Suprapubic skin (tissue), 4 donors: ENCODE measurements around the gene TFG. TPM values are rescaled to one million over a fixed set of nuclear protein-coding genes. Genes with fewer than 3 reads are reported as not detected.

Source experiments
- DNase-seq, 2 donors: peaks; one replicate each; pipeline ENCODE4 v3.0.0-alpha.2; 2019; ENCODE audit warnings: low spot score in 2 of 2
- H3K27ac ChIP-seq: fragments of 200-600 bp; sonication (generic); one replicate; pipeline ENCODE4 v1.5.1; 2019
- H3K27me3 ChIP-seq: fragments of 200-600 bp; sonication (generic); one replicate; pipeline ENCODE4 v1.5.1; 2019
- H3K36me3 ChIP-seq: fragments of 200-600 bp; sonication (generic); one replicate; pipeline ENCODE4 v1.5.1; 2019
- H3K4me1 ChIP-seq: fragments of 200-600 bp; sonication (generic); one replicate; pipeline ENCODE4 v1.5.1; 2019
- H3K4me3 ChIP-seq: fragments of 200-600 bp; sonication (generic); one replicate; pipeline ENCODE4 v1.5.1; 2019; ENCODE audit warnings: mild to moderate bottlenecking
- H3K9me3 ChIP-seq: fragments of 200-600 bp; sonication (generic); one replicate; pipeline ENCODE4 v1.5.1; 2019
- EP300 ChIP-seq: sonication (generic); formaldehyde crosslinking; IDR thresholded peaks from one replicate; pipeline ENCODE4 v1.6.1; 2017; ENCODE audit warnings: antibody characterized with exemption
- POLR2A ChIP-seq, 2 donors: fragments of 450-650 bp; IDR thresholded peaks; one replicate each; pipeline ENCODE4 v1.6.1; 2017; ENCODE audit warnings: antibody characterized with exemption in 2 of 2, mild to moderate bottlenecking in 2 of 2, moderate library complexity in 2 of 2
- POLR2AphosphoS5 ChIP-seq, 3 donors: sonication (generic); formaldehyde crosslinking; IDR thresholded peaks; one replicate each; pipeline ENCODE4 v1.6.1; 2017; ENCODE audit warnings: antibody characterized with exemption in 3 of 3
- WGBS: methylation state at CpG from one replicate; pipeline ENCODE4 v1.1.5; 2018; 5-methylcytosine and 5-hydroxymethylcytosine counted together
- total RNA-seq, 4 donors: library from RNA; depleted of rRNA; stranded (reverse); fragments of >200 nt; gene quantifications; one replicate each; pipeline ENCODE4 v1.1.0, GENCODE V29; 2016
- TF ChIP-seq, protein P1 (sequence below), 2 donors: fragments of 200-600 bp in 1 of 2; fragments of 450-650 bp in 1 of 2; sonication (generic) in 1 of 2; IDR thresholded peaks; one replicate each; pipeline ENCODE4 v1.5.1; 2016 to 2019; ENCODE audit warnings: antibody characterized with exemption in 2 of 2, mild to moderate bottlenecking in 1 of 2, moderate library complexity in 1 of 2

Gene TFG
- total RNA-seq, 4 donors from 2014 or later = 57.5 to 88.0 (median 75.8) TPM

DNA sequence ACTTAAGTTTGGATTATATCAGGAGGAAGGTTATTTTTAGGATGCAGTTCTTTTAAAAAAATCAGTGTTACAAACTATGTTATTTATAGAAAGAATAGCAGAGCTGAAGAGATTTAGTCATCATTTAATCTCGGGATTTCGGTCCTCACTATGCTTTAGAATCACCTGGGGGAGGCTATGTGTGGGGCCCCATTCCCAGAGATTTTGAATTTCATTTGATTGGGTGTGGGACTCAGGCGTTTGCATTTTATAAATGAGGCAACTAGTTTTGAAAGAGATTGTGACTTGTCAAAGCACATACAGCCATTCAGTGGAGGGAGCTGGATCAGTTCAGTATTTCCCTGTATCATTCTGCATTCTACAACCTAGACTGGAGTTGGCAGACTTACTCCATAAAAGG, 36.8 kb downstream of the TFG start:
- H3K36me3 ChIP-seq = peaks cover 72% of the 10 kb centered on the region
- DNase-seq = no peak
- TF ChIP-seq POLR2A (IDR thresholded peaks at IDR 0.05) (no peak), POLR2AphosphoS5 (IDR thresholded peaks at IDR 0.05) (no peak), EP300 (no peak)
- TF ChIP-seq, protein P1, sequence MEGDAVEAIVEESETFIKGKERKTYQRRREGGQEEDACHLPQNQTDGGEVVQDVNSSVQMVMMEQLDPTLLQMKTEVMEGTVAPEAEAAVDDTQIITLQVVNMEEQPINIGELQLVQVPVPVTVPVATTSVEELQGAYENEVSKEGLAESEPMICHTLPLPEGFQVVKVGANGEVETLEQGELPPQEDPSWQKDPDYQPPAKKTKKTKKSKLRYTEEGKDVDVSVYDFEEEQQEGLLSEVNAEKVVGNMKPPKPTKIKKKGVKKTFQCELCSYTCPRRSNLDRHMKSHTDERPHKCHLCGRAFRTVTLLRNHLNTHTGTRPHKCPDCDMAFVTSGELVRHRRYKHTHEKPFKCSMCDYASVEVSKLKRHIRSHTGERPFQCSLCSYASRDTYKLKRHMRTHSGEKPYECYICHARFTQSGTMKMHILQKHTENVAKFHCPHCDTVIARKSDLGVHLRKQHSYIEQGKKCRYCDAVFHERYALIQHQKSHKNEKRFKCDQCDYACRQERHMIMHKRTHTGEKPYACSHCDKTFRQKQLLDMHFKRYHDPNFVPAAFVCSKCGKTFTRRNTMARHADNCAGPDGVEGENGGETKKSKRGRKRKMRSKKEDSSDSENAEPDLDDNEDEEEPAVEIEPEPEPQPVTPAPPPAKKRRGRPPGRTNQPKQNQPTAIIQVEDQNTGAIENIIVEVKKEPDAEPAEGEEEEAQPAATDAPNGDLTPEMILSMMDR (IDR thresholded peaks at IDR 0.05) = no peak
- 77% methylated on average over 3 of the region's 3 CpGs for WGBS
- H3K4me1 ChIP-seq = no peaks in the 10 kb centered on the region
- no peak overlapping the region for H3K27ac ChIP-seq
- no peaks in the 10 kb centered on the region for H3K27me3 ChIP-seq
- no peaks in the 10 kb centered on the region for H3K9me3 ChIP-seq
- H3K4me3 ChIP-seq = no peak overlapping the region

DNA sequence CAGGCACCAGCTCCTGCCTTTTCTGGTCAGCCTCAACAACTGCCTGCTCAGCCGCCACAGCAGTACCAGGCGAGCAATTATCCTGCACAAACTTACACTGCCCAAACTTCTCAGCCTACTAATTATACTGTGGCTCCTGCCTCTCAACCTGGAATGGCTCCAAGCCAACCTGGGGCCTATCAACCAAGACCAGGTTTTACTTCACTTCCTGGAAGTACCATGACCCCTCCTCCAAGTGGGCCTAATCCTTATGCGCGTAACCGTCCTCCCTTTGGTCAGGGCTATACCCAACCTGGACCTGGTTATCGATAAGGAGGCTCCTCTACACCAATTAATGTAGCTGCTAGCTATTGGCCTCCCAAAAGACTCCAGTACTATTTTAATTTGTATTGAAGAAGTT, 38.9 kb downstream of the TFG start:
- Histone ChIP-seq H3K27ac (no peak overlapping the region), H3K36me3 (peaks cover 75% of the 10 kb centered on the region), H3K4me3 (no peak overlapping the region), H3K27me3 (no peaks in the 10 kb centered on the region), H3K9me3 (no peaks in the 10 kb centered on the region), H3K4me1 (no peaks in the 10 kb centered on the region)
- TF ChIP-seq, protein P1 (IDR thresholded peaks at IDR 0.05) = no peak
- TF ChIP-seq EP300 = no peak
- no peak for TF ChIP-seq POLR2AphosphoS5 (IDR thresholded peaks at IDR 0.05)
- no peak for TF ChIP-seq POLR2A (IDR thresholded peaks at IDR 0.05)
- no peak for DNase-seq
- 98% methylated on average over 6 of the region's 6 CpGs for WGBS

DNA sequence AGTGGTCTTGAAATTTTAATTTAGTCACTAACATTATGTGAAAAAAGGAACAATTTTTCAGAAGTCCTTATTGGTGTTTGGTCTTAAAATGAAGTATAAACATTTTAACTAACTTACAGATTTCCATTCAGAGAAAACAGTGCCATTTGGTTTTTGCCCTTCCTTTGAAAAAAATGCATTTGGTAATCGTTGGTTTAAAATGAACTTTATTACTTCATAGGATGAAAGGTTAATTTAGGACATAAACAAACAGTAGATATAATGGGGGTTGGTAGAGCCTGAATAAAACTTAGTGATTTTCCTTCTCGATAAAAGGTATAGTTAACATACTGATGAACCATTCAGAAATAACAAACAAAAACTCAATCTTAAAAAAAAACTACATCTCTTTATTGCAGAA, 39.7 kb downstream of the TFG start:
- no peaks in the 10 kb centered on the region for H3K4me1 ChIP-seq
- 57% methylated on average over 2 of the region's 2 CpGs for WGBS

DNA sequence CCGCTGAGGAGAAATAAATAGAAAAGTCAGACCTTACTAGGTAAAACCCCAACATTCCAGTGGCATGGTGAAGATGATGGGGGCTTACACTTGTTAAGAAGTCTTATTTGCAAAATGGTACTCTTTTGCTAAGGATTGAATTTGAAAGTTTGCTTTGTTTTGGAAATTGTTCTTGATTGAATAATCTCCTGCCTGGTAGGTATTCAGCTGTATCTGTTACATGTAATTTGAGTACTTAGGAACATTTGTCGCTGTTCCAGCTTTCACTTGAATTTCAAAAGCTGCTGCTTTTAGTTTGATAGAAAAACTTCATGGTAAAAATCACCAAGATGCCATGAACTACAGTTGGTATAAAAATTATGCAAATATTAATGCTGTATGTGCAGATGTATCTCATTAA, 44.6 kb downstream of the TFG start:
- DNase-seq = no peak
- peaks cover 53% of the 10 kb centered on the region for H3K36me3 ChIP-seq
- TF ChIP-seq, protein P1 (IDR thresholded peaks at IDR 0.05) = no peak
- TF ChIP-seq POLR2A (IDR thresholded peaks at IDR 0.05) = no peak
- no peaks in the 10 kb centered on the region for H3K9me3 ChIP-seq
- H3K27ac ChIP-seq = no peak overlapping the region
- H3K4me3 ChIP-seq = no peak overlapping the region
- no peaks in the 10 kb centered on the region for H3K4me1 ChIP-seq
- no peaks in the 10 kb centered on the region for H3K27me3 ChIP-seq
- WGBS = 94% methylated on average over 2 of the region's 2 CpGs

More for the DNA sequence above, 39.7 kb downstream of the TFG start:
- H3K4me3 ChIP-seq = no peak overlapping the region
- H3K9me3 ChIP-seq = no peaks in the 10 kb centered on the region
- DNase-seq = no peak
- TF ChIP-seq EP300 (no peak), POLR2AphosphoS5 (IDR thresholded peaks at IDR 0.05) (no peak), POLR2A (IDR thresholded peaks at IDR 0.05) (no peak)
- TF ChIP-seq, protein P1 (IDR thresholded peaks at IDR 0.05) = no peak
- H3K27ac ChIP-seq = no peak overlapping the region
- H3K36me3 ChIP-seq = peaks cover 82% of the 10 kb centered on the region
- no peaks in the 10 kb centered on the region for H3K27me3 ChIP-seq

DNA sequence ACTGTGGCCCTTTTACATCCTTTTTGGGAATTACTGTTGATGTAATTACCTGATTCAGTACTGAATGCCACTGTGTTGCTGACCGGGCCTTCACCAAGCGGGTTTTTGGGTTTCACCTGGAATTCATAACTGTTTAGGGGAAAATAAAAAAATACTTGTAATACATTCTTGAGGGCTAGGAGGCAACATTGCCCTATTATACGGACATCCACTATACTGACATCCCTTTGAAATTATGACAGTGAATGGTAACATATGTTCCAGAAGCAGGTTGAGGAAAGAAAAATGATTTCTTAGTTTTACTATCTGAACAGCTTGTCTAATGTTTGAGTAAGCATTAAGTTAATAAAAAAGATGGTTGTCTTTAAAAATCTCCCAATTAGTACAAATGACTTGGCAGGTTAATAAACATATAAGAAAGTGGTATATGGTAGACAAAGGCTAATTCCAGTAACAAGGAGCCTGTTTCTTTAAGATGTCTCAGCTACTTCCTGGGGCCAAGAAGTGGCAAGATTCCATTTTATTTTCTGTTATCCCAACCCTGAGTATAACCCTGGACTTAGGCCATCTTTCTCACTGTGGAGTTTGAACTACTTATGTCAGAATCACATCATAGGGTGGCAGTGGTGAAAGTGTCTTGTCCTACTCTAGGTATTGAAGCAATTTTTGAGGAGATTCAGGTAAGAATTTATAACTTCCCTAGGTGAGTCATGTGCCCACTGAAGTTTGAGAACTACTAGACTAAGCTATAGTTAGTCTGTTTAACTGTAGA, 45.5 kb downstream of the TFG start:
- Histone ChIP-seq H3K4me1 (no peaks in the 10 kb centered on the region), H3K27me3 (no peaks in the 10 kb centered on the region), H3K36me3 (peaks cover 49% of the 10 kb centered on the region), H3K9me3 (no peaks in the 10 kb centered on the region), H3K4me3 (no peak overlapping the region), H3K27ac (no peak overlapping the region)
- 81% methylated on average over 3 of the region's 3 CpGs for WGBS
- TF ChIP-seq, protein P1 (IDR thresholded peaks at IDR 0.05) = no peak
- TF ChIP-seq EP300 = no peak
- TF ChIP-seq POLR2AphosphoS5 (IDR thresholded peaks at IDR 0.05) = no peak
- TF ChIP-seq POLR2A (IDR thresholded peaks at IDR 0.05) = no peak
- no peak for DNase-seq
